Pons (tissue), 1 donor: ENCODE results near the gene XPNPEP2.
A peak's percentile ranks its signal among the peaks of the same experiment; 100 is the strongest.

Source experiments
- DNase-seq: peaks from one replicate; pipeline ENCODE4 v3.0.0-alpha.2; 2016; ENCODE audit warnings: low spot score

Gene XPNPEP2

GRCh38 chrX:129750971-129751370, 12.2 kb downstream of the XPNPEP2 start:
- no peak for DNase-seq

- DNase-seq: no peak
These were observed 15.6 kb downstream of the XPNPEP2 start for GRCh38 chrX:129754056-129755024.

- no peak for DNase-seq
These were observed 17.2 kb downstream of the XPNPEP2 start for GRCh38 chrX:129755779-129756650.

GRCh38 chrX:129759576-129760061, 20.8 kb downstream of the XPNPEP2 start:
- peak; percentile 77 for DNase-seq

GRCh38 chrX:129760155-129760554, 21.4 kb downstream of the XPNPEP2 start:
- DNase-seq: no peak

GRCh38 chrX:129760981-129761380, 22.2 kb downstream of the XPNPEP2 start:
- DNase-seq: no peak

GRCh38 chrX:129761596-129761995, 22.8 kb downstream of the XPNPEP2 start:
- no peak for DNase-seq

GRCh38 chrX:129762448-129762847, 23.7 kb downstream of the XPNPEP2 start:
- DNase-seq: no peak

- DNase-seq: no peak
These were observed 24.9 kb downstream of the XPNPEP2 start for GRCh38 chrX:129763666-129764065.

GRCh38 chrX:129768186-129768585, 29.4 kb downstream of the XPNPEP2 start:
- DNase-seq: no peak

- no peak for DNase-seq
These were observed 30.0 kb downstream of the XPNPEP2 start for GRCh38 chrX:129768586-129769466.

- DNase-seq: no peak
These were observed 30.8 kb downstream of the XPNPEP2 start for GRCh38 chrX:129769467-129770154.

GRCh38 chrX:129771266-129771995, 32.7 kb downstream of the XPNPEP2 start:
- no peak for DNase-seq

- DNase-seq: peak; percentile 76
These were observed 34.1 kb downstream of the XPNPEP2 start for GRCh38 chrX:129772796-129773431.

GRCh38 chrX:129773649-129774458, 35.1 kb downstream of the XPNPEP2 start:
- DNase-seq: no peak

GRCh38 chrX:129777218-129778030, 38.6 kb downstream of the XPNPEP2 start:
- DNase-seq: peak; percentile 38

GRCh38 chrX:129779086-129779672, 40.4 kb downstream of the XPNPEP2 start:
- no peak for DNase-seq

- DNase-seq: peak; percentile 28
These were observed 41.0 kb downstream of the XPNPEP2 start, which contains the start of gene SASH3 for GRCh38 chrX:129779747-129780146. Gene SASH3 (plus strand): TSS chrX:129779949. CDS start chrX:129780098, 149 bp downstream.
